Stimulated activated CD4-positive, alpha-beta T cell treated with anti-CD3 and anti-CD28 coated beads, Interleukin-15, amount 100 ng/mL, for 48 hours (primary cell): ENCODE data around the gene MAP1B.
A peak's percentile ranks its signal among the peaks of the same experiment; 100 is the strongest.

Source experiments
- DNase-seq, 2 donors: peaks; one replicate each; pipeline ENCODE4 v3.0.0-alpha.2; 2020; ENCODE audit warnings: low read depth in 2 of 2

Gene MAP1B

GRCh38 chr5:72133212-72133990, 26.1 kb downstream of the MAP1B start:
- DNase-seq = no peak

GRCh38 chr5:72134226-72134899, 27.1 kb downstream of the MAP1B start:
- no peak for DNase-seq

- no peak for DNase-seq
These were observed 30.6 kb downstream of the MAP1B start for GRCh38 chr5:72137826-72138409.

GRCh38 chr5:72138943-72139521, 31.8 kb downstream of the MAP1B start:
- peak; percentile 11 to 14 for DNase-seq

- no peak for DNase-seq
These were observed 33.4 kb downstream of the MAP1B start for GRCh38 chr5:72140711-72141110.

GRCh38 chr5:72141440-72142355, 34.4 kb downstream of the MAP1B start:
- DNase-seq = no peak

- no peak for DNase-seq
These were observed 37.5 kb downstream of the MAP1B start for GRCh38 chr5:72144762-72145161.

DNA sequence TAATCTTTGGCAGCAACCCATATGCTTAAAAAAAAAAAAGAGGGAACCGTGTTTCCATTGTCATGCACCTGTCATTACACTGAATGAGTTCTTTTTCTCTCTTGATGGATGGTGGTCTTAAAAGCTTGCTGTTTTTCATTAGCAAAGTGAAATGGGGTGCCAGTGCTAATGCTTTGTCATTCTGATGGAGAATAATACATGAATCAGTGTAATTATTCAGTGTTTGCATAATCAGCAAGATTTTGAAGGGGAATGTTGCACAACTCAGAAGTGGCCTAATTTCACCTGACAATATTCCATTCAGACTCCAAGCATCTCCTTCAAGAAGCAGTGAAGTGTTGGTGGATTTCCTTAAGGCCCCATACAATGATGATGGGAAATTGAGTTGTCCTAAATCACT, 38.1 kb downstream of the MAP1B start:
- DNase-seq = no peak

GRCh38 chr5:72146056-72146455, 38.8 kb downstream of the MAP1B start:
- DNase-seq = no peak

DNA sequence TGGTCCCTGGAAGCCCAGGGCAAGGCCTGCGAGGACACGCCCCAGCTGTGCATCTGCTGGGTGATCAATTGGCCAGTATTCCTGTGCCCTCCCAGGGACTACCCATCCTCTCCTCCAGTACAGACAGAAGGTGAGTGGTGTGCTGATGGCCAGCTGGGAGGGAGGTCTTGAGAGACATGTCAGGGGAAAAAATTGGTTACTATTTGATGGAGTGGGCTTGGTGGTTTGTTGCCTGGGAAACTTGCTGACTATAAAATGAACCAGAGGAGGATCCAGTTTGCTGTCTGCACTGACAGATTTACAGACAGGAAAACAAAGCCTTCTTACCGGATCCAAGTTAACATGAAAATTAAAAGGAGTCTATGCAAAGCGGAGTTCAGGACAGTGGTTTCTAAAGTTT, 40.3 kb downstream of the MAP1B start:
- no peak for DNase-seq

- DNase-seq = no peak
These were observed 42.5 kb downstream of the MAP1B start for GRCh38 chr5:72149742-72150141.

- no peak for DNase-seq
These were observed 43.9 kb downstream of the MAP1B start for GRCh38 chr5:72151169-72151568.

DNA sequence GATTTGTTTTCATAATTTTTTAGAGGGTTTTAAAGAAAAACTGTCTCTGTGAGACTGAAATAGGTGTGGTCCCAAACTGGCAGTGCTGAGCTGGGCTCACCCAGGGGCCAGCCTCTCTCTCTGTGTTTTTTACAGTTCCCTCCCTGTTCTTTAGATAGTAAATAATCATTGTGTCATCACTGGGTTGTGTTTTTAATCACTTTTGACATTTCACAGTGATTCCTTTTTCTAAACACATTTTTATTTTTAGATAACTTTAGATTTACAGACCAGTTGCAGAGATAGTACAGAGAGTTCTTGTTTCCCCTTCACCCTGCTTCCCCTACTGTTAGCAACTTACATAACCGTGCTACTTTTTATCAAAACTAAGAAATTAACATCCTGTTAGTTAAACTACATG, 44.4 kb downstream of the MAP1B start:
- DNase-seq = no peak

GRCh38 chr5:72152545-72152944, 45.3 kb downstream of the MAP1B start:
- no peak for DNase-seq

- DNase-seq = no peak
These were observed 46.3 kb downstream of the MAP1B start for GRCh38 chr5:72153551-72153950.

DNA sequence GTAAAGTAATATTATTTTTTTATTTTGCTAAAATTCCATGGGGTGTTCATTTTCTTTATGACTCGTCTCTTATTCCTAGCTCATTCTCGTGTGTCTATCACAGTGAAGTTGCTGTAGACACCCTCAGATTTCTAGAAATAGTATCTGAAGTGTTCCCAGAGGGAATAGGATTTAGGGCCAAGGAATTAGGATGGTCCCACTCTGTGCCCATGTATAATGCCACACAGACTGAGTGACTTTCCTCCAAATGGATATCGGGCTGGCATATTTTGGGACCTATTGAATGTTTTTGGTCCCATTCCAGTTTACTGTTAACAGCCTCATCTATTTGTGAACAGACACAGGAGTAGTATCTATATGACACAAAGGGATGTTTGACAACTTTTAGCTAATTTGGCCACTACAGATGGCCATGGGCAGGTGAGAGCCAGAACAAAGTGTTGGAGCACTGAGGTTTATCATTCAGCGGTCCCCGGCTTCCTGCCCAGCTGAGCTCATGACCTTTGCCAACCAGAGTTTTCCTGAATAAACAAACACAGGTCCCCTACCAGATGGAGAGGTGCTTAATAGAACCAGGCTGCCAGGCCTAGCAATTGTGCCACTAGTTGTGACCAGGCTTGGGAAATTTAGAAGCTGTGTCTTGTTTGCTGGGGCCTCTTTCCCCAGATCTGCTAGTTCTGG, 46.9 kb downstream of the MAP1B start:
- no peak for DNase-seq

DNA sequence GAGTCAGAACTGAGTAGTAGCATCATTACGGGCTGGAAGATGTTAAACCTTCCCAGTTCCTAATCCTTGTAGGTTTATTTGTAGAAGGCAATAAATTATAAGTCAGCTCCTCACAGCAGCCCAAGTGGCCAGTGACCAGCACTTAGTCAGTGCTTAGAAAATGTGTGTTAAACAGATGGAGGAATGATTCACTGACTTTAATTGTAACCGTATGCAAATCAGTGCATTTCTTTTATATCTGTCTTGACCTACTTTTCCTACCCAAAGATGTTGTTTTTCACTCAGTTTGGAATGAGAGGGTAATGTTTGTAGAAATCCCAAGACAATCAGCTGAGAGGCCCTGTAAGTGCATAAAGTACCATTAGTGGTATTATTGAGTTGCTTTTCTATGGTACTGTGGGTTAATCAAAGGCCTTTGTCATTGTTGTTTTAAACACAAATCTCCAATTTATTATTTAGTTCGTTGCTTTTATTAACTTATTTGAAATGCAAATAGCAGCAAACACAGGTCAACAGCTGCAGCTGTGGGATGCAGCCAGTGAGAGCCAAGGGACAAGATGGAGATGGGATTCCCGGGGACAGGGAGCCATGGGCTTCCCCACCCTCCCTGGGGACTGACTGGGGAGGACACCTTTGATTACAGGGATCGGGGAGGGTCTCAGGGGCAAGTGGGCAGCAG, 49.8 kb downstream of the MAP1B start:
- no peak for DNase-seq

DNA sequence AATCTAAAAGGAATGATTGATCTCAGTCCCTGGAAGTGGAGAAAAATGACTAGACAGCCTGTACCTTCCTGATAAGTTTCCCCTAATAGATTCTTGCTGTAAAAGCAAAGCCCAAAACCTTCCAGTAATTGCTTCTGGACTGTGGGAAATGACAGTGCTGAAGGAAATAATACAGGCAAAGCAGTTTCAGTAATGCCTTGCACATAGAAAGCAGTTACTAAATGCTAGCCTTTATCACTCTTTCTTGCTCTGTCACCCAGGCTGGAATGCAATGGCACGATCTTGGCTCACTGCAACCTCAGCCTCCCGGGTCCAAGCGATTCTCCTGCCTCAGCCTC, 50.3 kb downstream of the MAP1B start:
- DNase-seq = no peak

DNA sequence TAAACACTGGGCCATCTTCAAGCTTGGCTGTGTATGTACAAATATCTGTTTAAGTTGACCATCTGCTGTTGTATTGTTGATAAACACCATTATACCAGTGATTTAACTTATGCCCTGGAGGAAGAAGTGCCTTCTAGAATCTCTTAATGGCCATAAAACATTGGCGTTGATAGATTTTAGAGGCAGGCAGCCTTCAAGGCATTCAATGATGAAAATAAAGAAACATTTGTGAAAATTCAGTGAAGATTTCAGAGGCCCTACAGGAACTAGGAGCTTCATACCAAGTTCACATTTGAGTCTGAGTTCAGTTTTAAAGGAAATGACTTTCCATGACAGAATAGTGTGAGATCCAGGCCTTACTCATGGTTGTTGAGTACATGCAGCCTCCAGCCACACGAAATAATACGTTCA, 52.2 kb downstream of the MAP1B start:
- DNase-seq = no peak

- DNase-seq = no peak
These were observed 53.1 kb downstream of the MAP1B start for GRCh38 chr5:72160329-72160728.

DNA sequence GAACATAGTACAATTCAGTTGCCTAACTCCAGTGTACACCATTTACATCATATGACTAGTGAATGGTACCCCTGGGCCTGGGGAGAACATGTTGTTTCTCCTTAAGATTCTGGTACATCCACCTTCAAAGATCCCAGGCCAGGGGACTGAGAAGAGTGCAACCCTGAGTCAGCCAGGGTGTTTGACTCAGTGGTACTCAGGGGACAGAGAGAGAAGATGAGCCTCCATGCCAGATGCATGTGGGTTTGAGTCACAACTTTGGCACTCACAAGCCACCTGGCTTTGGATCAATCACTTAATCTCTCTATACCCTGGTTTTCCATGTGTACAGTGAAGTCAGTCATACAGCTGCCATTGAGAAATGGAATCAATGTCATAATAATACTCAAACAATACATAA, 53.7 kb downstream of the MAP1B start:
- no peak for DNase-seq
